ENCODE results near the gene KIAA1755.

DNA sequence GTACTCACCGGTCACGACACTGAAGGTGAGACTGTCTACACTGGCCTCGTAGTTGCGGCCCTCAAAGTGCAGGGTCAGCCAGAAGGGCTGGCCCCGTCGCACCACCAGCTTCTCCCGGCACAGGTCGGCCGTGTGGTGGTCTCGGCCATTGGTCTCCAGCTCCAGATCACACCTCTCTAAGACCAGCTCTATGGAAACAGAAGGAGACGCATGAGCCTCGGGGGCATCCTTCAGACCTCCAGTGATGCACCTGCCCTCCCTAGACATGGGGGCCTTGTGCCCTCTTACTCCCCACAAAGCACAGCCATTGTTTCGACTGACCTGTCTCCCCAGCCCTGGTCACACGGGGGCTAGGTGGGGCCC, 99.1 kb downstream of the KIAA1755 start:
- TF ChIP-seq EZH2 (IDR thresholded peaks at IDR 0.05; ENCODE audit: insufficient read depth, poor library complexity, severe bottlenecking) (no peak), EZH2phosphoT487 (IDR thresholded peaks at IDR 0.05; ENCODE audit: insufficient read depth, low read depth) (no peak)
